Measurements from ENCODE around the gene ADAMTS2. TPM values are rescaled to one million over a fixed set of nuclear protein-coding genes. Genes with fewer than 3 reads are reported as not detected.

The ADAMTS2 gene
- total RNA-seq, 1 experiment from 2014 or later = 3.9 TPM

DNA sequence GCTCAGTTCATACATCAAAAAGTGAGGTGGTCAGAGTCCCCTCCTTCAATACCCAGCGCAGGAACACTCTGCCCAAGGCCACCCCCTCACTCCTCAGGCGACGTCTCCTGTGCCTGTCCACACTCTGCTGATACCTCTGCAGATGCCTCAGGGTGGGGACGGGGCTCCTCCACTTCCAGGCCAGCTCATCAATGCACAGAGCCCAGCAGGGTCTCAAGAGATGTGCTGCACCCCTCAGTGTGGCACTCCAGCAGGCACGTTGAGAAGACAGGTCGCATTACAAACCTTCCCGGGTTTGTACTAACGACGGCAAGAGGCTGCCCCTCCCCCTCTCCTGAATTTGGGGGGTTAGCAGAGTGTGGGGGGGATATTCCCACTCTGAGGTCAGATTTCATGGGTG, 156.6 kb downstream of the ADAMTS2 start:
- no peaks in the 10 kb centered on the region for H4K20me1 ChIP-seq (ENCODE audit: insufficient read depth)
- H3K27me3 ChIP-seq (ENCODE audit: insufficient read depth, low read length) = no peaks in the 10 kb centered on the region
- intact Hi-C loops (cut with micrococcal nuclease) = no loop called here
- no peak overlapping the region for H3K4me3 ChIP-seq (replicated peaks in 1 of 2; ENCODE audit: low read depth in 1 of 2, low read length in 2 of 2)
- no peak for ATAC-seq
- RAD21 ChIA-PET (ENCODE audit: low non-redundant PET in 1 of 2, low total read pairs in 2 of 2, uncharacterized antibody in 2 of 2, unreplicated experiment in 2 of 2) = no interaction called here
- H3K36me3 ChIP-seq (ENCODE audit: control insufficient read depth in 1 of 2, insufficient read depth in 2 of 2, low read length in 2 of 2) = no peaks in the 10 kb centered on the region
- H2AFZ ChIP-seq (ENCODE audit: low read depth, low read length, poor library complexity, severe bottlenecking) = no peak overlapping the region
- no peaks in the 10 kb centered on the region for H3K4me1 ChIP-seq (ENCODE audit: control insufficient read depth in 1 of 2, insufficient read depth in 2 of 2, low read length in 2 of 2)
- H3K9ac ChIP-seq (ENCODE audit: low read length) = no peak overlapping the region
- H3K79me2 ChIP-seq (ENCODE audit: insufficient read depth, low read length) = no peaks in the 10 kb centered on the region
- DNase-seq (ENCODE audit: low read depth, low spot score) = no peak
- BruUV-seq (replicated peaks) = no TSS peak
- CTCF ChIA-PET = no interaction called here
- H3K9me2 ChIP-seq (ENCODE audit: insufficient read depth) = no peaks in the 10 kb centered on the region
- POLR2A ChIA-PET = no interaction called here
- no peak overlapping the region for H3K4me2 ChIP-seq (ENCODE audit: low read length)
- no peak overlapping the region for H3K27ac ChIP-seq (ENCODE audit: low read depth, low read length)
- no peaks in the 10 kb centered on the region for H3K9me3 ChIP-seq (ENCODE audit: control insufficient read depth in 1 of 2, insufficient read depth in 1 of 2, low read depth in 1 of 2, low read length in 2 of 2)
- no peak for TF ChIP-seq TCF7L2 (IDR thresholded peaks at IDR 0.05; ENCODE audit: borderline replicate concordance, extremely low read depth, insufficient read depth, insufficient read length)
- TF ChIP-seq, protein P1, sequence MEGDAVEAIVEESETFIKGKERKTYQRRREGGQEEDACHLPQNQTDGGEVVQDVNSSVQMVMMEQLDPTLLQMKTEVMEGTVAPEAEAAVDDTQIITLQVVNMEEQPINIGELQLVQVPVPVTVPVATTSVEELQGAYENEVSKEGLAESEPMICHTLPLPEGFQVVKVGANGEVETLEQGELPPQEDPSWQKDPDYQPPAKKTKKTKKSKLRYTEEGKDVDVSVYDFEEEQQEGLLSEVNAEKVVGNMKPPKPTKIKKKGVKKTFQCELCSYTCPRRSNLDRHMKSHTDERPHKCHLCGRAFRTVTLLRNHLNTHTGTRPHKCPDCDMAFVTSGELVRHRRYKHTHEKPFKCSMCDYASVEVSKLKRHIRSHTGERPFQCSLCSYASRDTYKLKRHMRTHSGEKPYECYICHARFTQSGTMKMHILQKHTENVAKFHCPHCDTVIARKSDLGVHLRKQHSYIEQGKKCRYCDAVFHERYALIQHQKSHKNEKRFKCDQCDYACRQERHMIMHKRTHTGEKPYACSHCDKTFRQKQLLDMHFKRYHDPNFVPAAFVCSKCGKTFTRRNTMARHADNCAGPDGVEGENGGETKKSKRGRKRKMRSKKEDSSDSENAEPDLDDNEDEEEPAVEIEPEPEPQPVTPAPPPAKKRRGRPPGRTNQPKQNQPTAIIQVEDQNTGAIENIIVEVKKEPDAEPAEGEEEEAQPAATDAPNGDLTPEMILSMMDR (IDR thresholded peaks at IDR 0.05 in 2 of 3, conservative IDR thresholded peaks at IDR 0.05 in 1 of 3; ENCODE audit: borderline replicate concordance in 1 of 3, insufficient read depth in 1 of 3, low read depth in 2 of 3, low read length in 2 of 3) = no peak
- TF ChIP-seq SIN3A (IDR thresholded peaks at IDR 0.05; ENCODE audit: low read depth) = no peak
- TF ChIP-seq POLR2A (IDR thresholded peaks at IDR 0.05; ENCODE audit: borderline replicate concordance, extremely low read depth, insufficient read depth, insufficient read length) = no peak

DNA sequence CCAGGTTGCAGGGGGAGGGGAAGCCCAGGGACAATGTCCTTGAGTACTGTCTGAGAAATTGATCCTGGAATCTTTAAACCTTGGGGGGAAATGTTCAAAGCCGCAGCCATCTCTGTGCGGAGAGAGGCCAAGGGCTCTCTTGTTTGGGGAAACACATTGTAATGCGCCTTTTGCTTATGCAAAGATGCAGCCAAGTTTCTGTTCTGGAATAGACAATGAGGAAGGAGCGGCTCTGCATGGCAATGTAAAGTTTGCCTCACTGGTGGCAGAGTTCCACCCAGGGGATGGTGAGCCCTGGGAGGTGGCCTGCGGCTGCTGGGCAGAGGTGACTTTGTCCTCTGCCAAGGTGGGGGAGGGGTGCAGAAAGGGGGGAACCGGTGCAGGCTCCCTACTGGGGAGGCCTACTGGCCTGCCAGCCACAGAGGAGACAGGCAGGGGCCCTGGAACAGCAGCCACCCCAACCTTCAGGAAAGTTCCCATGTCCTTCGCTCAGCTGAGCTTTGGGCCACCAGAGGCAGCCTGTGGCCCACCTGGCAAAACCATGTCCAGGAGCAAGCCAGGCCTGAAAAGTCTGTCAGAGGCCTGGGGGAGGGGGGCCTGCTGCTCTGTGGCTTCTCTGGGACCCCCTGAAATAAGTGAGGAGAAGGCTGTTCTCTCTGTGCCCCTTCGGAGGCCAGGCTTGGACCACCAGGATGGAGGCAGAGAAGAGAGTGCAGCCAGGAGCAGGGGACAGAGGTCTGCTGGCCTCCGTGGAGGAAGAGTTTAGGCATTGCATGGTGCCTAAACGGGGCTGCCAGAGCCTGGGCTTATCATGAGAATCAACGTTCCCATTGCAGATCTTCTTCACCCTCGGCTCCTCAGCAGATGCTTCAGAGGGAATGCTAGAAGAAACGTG, 157.3 kb downstream of the ADAMTS2 start:
- Histone ChIP-seq H3K9me3 (ENCODE audit: control insufficient read depth in 1 of 2, insufficient read depth in 1 of 2, low read depth in 1 of 2, low read length in 2 of 2) (no peaks in the 10 kb centered on the region), H3K27ac (ENCODE audit: low read depth, low read length) (no peak overlapping the region), H3K4me2 (ENCODE audit: low read length) (no peak overlapping the region)
- TF ChIP-seq EGR1 (IDR thresholded peaks at IDR 0.05; ENCODE audit: low read depth) (no peak), RAD21 (IDR thresholded peaks at IDR 0.05; ENCODE audit: low read depth) (no peak), SRF (IDR thresholded peaks at IDR 0.05; ENCODE audit: low read depth) (no peak), SIN3A (IDR thresholded peaks at IDR 0.05; ENCODE audit: low read depth) (no peak), EZH2phosphoT487 (IDR thresholded peaks at IDR 0.05; ENCODE audit: borderline replicate concordance) (no peak), CEBPB (IDR thresholded peaks at IDR 0.05; ENCODE audit: low read depth) (no peak), YY1 (IDR thresholded peaks at IDR 0.05; ENCODE audit: extremely low read depth, insufficient replicate concordance, low read depth, low read length) (no peak), POLR2AphosphoS5 (IDR thresholded peaks at IDR 0.05; ENCODE audit: low read depth, low read length) (no peak), SP1 (IDR thresholded peaks at IDR 0.05; ENCODE audit: low read depth) (no peak), JUND (IDR thresholded peaks at IDR 0.05) (no peak)
- TF ChIP-seq, protein P2, sequence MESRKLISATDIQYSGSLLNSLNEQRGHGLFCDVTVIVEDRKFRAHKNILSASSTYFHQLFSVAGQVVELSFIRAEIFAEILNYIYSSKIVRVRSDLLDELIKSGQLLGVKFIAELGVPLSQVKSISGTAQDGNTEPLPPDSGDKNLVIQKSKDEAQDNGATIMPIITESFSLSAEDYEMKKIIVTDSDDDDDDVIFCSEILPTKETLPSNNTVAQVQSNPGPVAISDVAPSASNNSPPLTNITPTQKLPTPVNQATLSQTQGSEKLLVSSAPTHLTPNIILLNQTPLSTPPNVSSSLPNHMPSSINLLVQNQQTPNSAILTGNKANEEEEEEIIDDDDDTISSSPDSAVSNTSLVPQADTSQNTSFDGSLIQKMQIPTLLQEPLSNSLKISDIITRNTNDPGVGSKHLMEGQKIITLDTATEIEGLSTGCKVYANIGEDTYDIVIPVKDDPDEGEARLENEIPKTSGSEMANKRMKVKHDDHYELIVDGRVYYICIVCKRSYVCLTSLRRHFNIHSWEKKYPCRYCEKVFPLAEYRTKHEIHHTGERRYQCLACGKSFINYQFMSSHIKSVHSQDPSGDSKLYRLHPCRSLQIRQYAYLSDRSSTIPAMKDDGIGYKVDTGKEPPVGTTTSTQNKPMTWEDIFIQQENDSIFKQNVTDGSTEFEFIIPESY (IDR thresholded peaks at IDR 0.05; ENCODE audit: extremely low read depth, insufficient replicate concordance, low read length) = no peak
- TF ChIP-seq, protein P3, sequence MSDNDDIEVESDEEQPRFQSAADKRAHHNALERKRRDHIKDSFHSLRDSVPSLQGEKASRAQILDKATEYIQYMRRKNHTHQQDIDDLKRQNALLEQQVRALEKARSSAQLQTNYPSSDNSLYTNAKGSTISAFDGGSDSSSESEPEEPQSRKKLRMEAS (IDR thresholded peaks at IDR 0.05) = no peak

More for the DNA sequence above, 157.3 kb downstream of the ADAMTS2 start:
- no peaks in the 10 kb centered on the region for H4K20me1 ChIP-seq (ENCODE audit: insufficient read depth)
- no TSS peak for BruUV-seq (replicated peaks)
- DNase-seq (ENCODE audit: low read depth, low spot score) (no peak), ATAC-seq (no peak)
- POLR2A ChIA-PET = no interaction called here
- H3K9ac ChIP-seq (ENCODE audit: low read length) = no peak overlapping the region
- RAD21 ChIA-PET (ENCODE audit: low non-redundant PET in 1 of 2, low total read pairs in 2 of 2, uncharacterized antibody in 2 of 2, unreplicated experiment in 2 of 2) = no interaction called here
- no peaks in the 10 kb centered on the region for H3K27me3 ChIP-seq (ENCODE audit: insufficient read depth, low read length)
- no peaks in the 10 kb centered on the region for H3K36me3 ChIP-seq (ENCODE audit: control insufficient read depth in 1 of 2, insufficient read depth in 2 of 2, low read length in 2 of 2)
- no peaks in the 10 kb centered on the region for H3K4me1 ChIP-seq (ENCODE audit: control insufficient read depth in 1 of 2, insufficient read depth in 2 of 2, low read length in 2 of 2)
- CTCF ChIA-PET = no interaction called here
- H3K9me2 ChIP-seq (ENCODE audit: insufficient read depth) = no peaks in the 10 kb centered on the region
- H3K4me3 ChIP-seq (replicated peaks in 1 of 2; ENCODE audit: low read depth in 1 of 2, low read length in 2 of 2) = no peak overlapping the region
- H3K79me2 ChIP-seq (ENCODE audit: insufficient read depth, low read length) = no peaks in the 10 kb centered on the region
- intact Hi-C loops (cut with micrococcal nuclease) = no loop called here
- H2AFZ ChIP-seq (ENCODE audit: low read depth, low read length, poor library complexity, severe bottlenecking) = no peak overlapping the region

Measured in HCT116 (cell line).